Activated CD4-positive, alpha-beta T cell treated with anti-CD3 and anti-CD28 coated beads, Interleukin-2, amount 10 ng/mL, durations not matched to agents 24 days and 14 days (primary cell): ENCODE measurements around the gene KRTCAP2. TPM values are rescaled to one million over a fixed set of nuclear protein-coding genes. Genes with fewer than 3 reads are reported as not detected.
A peak's percentile ranks its signal among the peaks of the same experiment; 100 is the strongest.
"Not testable (repeated sequence)": the region's sequence is repeated elsewhere in the genome, so short reads cannot be mapped to it uniquely, and the experiment has no call there.

Experiments used
- DNase-seq: peaks from one replicate; pipeline ENCODE4 v3.0.0; 2022
- H3K27ac Mint-ChIP-seq: one replicate; pipeline ENCODE4 v1.8.0; 2022; ENCODE audit warnings: mild to moderate bottlenecking, mixed read lengths
- H3K27me3 Mint-ChIP-seq: one replicate; pipeline ENCODE4 v1.8.0; 2022; ENCODE audit warnings: mixed read lengths
- H3K36me3 Mint-ChIP-seq: one replicate; pipeline ENCODE4 v1.8.0; 2022; ENCODE audit warnings: low read depth, mild to moderate bottlenecking, mixed read lengths
- H3K4me1 Mint-ChIP-seq: one replicate; pipeline ENCODE4 v1.8.0; 2021; ENCODE audit warnings: mixed read lengths
- H3K4me3 Mint-ChIP-seq: one replicate; pipeline ENCODE4 v1.8.0; 2022; ENCODE audit warnings: mild to moderate bottlenecking, moderate library complexity, mixed read lengths
- H3K9me3 Mint-ChIP-seq: one replicate; pipeline ENCODE4 v1.8.0; 2021; ENCODE audit warnings: mixed read lengths
- intact Hi-C: fragments of 100-400 bp; cut with micrococcal nuclease; formaldehyde crosslinking; loops from one replicate; pipeline ENCODE4 v1.15.1; 2023
- total RNA-seq: library from RNA; stranded (reverse); gene quantifications from 2 replicates; pipeline ENCODE4 v1.2.3, GENCODE V29; 2022

KRTCAP2 gene
- total RNA-seq = 244 and 245 TPM in 2 replicates

DNA sequence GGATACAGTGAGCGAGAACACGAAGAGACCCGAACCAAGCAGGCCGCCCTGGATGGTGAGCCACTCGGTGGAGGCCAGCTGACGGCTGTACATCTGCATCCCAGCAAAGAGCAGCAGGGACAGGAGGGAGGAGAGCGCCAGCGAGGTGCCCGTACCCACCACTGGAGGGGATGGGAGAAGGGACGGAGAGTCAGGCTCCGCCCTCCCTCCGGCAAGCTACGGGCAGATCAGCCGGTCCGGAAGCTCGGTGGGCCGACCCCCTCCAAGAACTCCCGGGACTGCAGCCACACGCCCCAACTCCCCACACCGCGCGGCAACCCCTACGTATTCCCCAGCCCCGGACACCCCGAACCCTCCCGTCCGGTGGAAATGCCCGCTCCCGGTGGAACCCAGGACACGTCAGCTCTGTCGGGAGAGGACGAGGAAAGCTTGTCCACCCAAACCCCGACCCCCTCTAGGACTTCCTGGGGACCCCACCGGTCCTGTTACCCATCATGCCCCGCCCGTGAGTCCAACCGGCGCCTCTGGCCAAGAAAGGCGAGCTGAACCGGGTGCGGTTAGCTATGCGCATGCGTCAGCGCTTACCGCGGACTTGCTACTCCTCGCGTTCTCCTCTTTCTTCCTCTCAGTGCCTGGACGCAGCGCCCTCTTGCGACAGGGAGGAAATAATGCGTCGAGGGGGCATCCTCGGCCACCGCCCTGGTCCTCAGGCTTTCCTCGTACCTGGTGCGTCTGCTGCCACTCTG, at the start of gene KRTCAP2:
Gene KRTCAP2, minus strand, starts transcription at position 573 of the 746 bp plus-strand sequence. Its CDS starts 80 bp downstream, at position 493.
- H3K4me1 Mint-ChIP-seq = peaks cover 51% of the 10 kb centered on the region

DNA sequence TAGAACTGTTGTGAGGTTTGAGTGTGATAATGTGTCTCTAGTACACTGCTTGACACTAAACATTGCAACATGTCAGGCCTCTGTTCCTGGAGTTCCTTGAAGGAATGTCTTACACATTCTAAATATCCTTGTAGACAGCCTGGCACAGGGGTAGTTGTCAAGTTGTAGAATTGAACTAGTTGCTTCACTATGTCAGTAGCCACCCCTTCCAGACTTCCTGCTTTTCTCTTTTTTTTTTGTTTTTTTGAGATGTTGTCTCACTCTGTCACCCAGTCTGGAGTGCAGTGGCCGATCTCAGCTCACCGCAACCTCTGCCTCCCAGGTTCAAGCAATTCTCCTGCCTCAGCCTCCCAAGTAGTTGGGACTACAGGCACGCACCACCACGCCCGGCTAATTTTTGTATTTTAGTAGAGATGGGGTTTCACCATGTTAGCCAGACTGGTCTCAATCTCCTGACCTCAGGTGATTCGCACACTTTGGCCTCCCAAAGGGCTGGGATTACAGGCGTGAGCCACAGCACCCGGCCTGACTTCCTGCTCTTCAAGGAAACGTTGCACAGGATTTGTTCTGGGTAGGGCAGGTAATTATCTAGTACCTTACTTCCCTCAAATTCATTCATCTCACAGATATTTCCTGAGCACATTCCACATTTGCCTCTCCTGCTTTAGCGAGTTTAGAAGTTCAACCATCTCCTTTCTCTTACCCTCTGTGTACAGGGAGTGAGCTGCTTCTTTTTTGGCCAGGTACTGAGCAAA, 47.3 kb upstream of the KRTCAP2 start:
- Mint-ChIP-seq H3K27ac (peak overlapping the region; percentile 20), H3K36me3 (peaks cover 12% of the 10 kb centered on the region), H3K4me1 (peaks cover 23% of the 10 kb centered on the region)
- H3K4me3 Mint-ChIP-seq, DNase-seq, intact Hi-C loops, H3K9me3 Mint-ChIP-seq, H3K27me3 Mint-ChIP-seq: not testable (repeated sequence)

More for the DNA sequence above, at the start of gene KRTCAP2:
- H3K27me3 Mint-ChIP-seq = peaks cover 6% of the 10 kb centered on the region
- peak within 1 kb of the TSS; percentile 99 for H3K4me3 Mint-ChIP-seq
- H3K27ac Mint-ChIP-seq = peak within 1 kb of the TSS; percentile 99
- DNase-seq = peak; percentile 98
- H3K36me3 Mint-ChIP-seq = peaks cover 39% of the 10 kb centered on the region
- no peaks in the 10 kb centered on the region for H3K9me3 Mint-ChIP-seq
- intact Hi-C loops = loop anchor here (1.0 to 5.0 kb wide), 5 partner anchors 21 to 190 kb away; partner anchors contain the start of genes DPM3, FLAD1 and RUSC1

DNA sequence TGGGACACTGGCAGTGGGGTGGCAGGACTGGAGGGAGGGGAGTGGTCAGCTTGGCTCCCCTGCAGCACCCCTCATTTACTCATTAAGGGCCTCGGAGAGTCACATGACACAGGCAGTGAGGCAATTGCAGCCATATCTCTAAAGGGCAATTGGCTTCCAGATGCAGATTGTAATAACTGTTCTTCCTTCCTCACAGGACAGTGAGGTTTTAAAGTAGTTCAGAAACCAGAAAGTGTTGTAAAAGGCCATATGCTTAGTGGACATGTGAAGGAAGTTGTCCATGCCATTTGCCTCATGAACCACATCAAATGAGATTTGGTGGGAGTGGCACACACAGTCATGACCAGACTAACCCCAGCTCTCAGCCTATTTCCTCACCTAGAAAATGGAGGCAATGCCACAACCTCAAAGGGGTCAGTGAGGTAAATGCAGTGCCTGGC, 46.5 kb upstream of the KRTCAP2 start:
- peak overlapping the region; percentile 51 for H3K4me3 Mint-ChIP-seq
- intact Hi-C loops = loop anchor here (1.0 to 2.0 kb wide), 2 partner anchors 8 to 21 kb away; a partner anchor contains a TSS
- DNase-seq = peak; percentile 72
- H3K27ac Mint-ChIP-seq = peak overlapping the region; percentile 85
- H3K4me1 Mint-ChIP-seq = peaks cover 26% of the 10 kb centered on the region
- no peaks in the 10 kb centered on the region for H3K9me3 Mint-ChIP-seq
- no peaks in the 10 kb centered on the region for H3K27me3 Mint-ChIP-seq
- H3K36me3 Mint-ChIP-seq = peaks cover 15% of the 10 kb centered on the region

DNA sequence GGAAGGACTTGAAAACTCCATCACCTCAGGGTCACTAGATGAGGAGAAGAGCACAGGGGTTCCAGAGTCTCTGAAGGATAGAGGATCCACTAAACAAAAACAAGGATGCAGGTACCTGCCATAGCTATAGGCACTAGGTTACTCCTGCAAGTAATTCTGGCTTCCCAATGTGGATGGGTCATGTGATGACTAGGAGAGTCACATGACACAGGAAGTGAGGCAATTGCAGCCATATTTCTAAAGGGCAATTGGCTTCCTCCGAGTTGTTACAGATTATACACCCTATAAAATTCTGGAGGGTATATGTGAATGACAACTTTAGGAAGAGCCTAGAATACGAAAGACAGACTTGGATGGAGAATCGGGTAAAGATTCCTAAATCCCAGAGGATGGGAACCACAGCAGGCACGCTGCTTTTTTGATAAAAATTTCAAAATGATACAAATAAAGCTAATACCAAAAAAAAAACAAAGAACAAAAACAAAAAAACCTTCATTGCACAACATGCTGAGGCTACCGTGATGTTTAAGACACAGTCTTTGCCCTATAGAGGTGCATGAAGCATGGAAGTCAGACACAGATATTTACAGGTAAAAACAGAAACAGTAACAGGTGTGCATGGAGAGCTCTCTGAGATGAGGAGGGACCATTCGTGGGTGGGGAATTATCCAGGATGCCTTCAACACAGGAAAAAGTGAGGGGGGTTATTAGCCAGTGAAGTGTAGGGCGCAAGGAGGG, 45.9 kb upstream of the KRTCAP2 start:
- H3K36me3 Mint-ChIP-seq = peaks cover 11% of the 10 kb centered on the region
- H3K27ac Mint-ChIP-seq = peak overlapping the region; percentile 85
- no peaks in the 10 kb centered on the region for H3K9me3 Mint-ChIP-seq
- H3K4me3 Mint-ChIP-seq = peak overlapping the region; percentile 51
- H3K4me1 Mint-ChIP-seq = peaks cover 24% of the 10 kb centered on the region
- peak; percentile 84 for DNase-seq
- no peaks in the 10 kb centered on the region for H3K27me3 Mint-ChIP-seq
- intact Hi-C loops = loop anchor here (1.0 to 2.0 kb wide), 2 partner anchors 8 to 22 kb away; a partner anchor contains a TSS

DNA sequence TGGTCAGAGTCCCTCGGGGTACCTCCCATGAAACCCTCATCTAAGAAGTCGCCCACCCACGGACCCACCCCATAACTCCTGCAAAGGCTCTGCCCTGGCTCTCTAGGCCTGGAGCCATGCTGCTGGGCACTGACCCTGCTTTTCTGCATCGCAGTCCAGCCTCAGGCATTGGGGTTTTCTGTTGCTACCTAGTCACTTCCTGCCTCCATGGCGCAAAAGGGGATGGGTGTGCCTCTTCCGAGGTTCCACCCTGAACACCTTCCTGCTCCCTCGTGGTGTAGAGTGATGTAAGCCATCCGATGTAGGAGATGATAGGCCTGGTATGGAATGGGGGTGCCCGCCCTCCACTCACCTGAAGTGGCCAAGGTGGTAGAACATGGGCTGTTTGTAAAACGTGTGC, 41.6 kb upstream of the KRTCAP2 start:
- H3K9me3 Mint-ChIP-seq, DNase-seq, H3K27me3 Mint-ChIP-seq, intact Hi-C loops, H3K4me3 Mint-ChIP-seq: not testable (repeated sequence)
- Mint-ChIP-seq H3K27ac (peak overlapping the region; percentile 68), H3K4me1 (peaks cover 24% of the 10 kb centered on the region), H3K36me3 (peaks cover 15% of the 10 kb centered on the region)

DNA sequence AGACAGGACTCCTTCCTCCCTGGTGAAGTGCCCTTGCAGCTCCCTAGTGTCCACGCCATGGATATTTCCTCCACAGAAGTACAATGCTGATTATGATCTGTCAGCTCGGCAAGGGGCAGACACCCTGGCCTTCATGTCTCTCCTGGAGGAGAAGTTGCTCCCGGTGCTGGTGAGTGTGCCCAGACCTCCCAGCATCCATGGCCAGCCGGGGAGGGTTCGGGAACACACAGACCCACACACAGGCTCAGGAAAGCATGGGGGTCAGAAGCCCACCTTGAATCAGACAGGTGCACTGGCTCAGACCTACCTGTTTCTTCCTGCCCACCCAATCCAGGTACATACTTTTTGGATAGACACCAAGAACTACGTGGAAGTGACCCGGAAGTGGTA, 38.9 kb upstream of the KRTCAP2 start:
- H3K9me3 Mint-ChIP-seq, DNase-seq, H3K27me3 Mint-ChIP-seq, H3K27ac Mint-ChIP-seq, H3K4me3 Mint-ChIP-seq, intact Hi-C loops: not testable (repeated sequence)
- Mint-ChIP-seq H3K4me1 (peaks cover 26% of the 10 kb centered on the region), H3K36me3 (peaks cover 12% of the 10 kb centered on the region)

DNA sequence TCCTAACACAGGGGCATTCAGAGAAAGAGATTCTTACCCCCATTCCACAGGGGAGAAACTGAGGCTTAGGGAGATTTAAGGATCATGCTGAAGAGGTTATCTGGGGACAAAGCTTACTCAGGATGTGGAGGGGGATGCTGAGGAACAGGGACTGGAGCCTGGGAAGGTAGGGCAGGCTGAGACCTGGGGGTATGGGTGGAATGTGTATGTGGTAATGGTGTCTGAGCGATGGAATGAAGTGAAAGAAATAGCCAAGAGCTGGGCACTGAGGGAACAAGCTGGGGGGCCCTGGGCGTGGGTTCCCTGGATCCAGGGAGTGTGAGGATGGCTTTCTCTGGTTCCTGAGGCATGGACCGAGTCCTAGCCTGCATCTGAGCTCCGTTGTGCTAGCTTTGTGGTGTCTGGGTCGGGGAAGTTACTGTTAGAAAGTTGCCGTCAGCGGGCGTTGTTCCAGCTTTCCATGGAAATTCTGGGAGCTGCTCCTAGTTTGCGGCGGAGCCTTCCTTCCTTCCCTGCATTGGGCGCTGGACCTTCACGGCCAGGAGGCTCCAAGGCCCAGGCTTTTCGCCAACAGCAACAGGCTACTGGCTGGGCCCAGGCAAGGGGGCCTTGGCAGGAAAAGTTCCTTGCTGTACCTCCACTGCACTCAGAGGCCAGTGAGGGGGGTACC, 38.4 kb upstream of the KRTCAP2 start:
- Mint-ChIP-seq H3K36me3 (peaks cover 12% of the 10 kb centered on the region), H3K4me1 (peaks cover 30% of the 10 kb centered on the region)
- DNase-seq, H3K27me3 Mint-ChIP-seq, H3K4me3 Mint-ChIP-seq, H3K27ac Mint-ChIP-seq, intact Hi-C loops, H3K9me3 Mint-ChIP-seq: not testable (repeated sequence)

DNA sequence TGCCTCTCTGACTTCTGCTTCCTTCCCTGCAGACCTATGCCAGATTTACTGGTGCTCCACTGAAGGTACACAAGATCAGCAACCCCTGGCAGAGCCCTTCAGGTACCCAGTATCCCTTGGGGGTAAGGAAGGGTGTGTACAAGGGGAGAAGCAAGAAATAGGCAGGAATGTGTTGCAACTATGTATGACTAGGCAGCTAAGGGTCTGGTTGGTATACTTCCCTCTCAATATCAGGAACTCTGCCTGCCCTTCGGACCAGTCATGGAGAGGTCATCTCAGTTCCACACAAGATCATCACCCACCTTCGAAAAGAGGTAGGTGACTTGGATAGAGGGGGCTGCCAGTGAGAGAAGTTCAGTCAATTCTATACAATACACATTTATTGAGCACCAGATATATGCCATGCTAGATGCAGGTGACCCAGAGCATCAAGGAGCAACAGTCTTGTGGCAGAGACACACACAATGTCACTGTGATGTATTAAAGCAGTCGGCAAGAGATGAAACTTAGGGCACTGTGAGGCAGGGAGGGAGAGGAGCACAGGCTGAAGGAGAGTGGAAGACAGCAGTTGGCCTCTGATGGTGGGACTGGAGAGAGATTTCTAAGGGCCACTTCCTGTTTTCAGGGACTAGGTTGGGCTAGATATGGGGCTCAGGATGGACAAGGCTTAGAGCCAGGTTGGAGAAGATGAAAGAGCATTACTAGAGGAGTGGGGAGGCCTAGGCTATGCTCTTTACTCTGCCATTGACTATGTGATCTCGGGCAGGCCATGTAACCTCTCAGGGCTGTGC, 37.4 kb upstream of the KRTCAP2 start:
- H3K36me3 Mint-ChIP-seq = peaks cover 11% of the 10 kb centered on the region
- H3K9me3 Mint-ChIP-seq = no peaks in the 10 kb centered on the region
- intact Hi-C loops = no loop called here

DNA sequence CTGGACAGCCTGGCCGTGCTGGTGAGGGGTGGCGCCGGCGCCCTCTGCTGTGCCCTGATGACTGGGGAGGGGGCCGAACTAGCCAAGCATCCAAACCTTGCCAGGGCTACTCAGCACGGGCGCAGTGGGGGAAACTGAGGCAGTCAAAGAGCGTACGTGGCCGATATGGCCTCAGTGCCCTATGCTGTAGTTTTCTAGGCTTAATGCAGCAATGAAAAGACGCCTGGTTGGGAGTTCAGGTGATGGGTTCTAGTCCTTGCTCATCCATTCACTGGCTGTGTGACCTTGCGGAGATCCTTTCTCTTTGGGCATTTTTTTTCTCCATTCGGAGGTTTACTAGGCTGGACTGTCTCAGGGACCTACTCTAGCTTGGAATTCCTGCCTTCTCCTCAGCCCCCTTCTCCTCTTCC, 36.2 kb upstream of the KRTCAP2 start:
- H3K36me3 Mint-ChIP-seq = peaks cover 4% of the 10 kb centered on the region
- peak overlapping the region; percentile 95 for H3K4me3 Mint-ChIP-seq
- H3K9me3 Mint-ChIP-seq = no peaks in the 10 kb centered on the region
- H3K27ac Mint-ChIP-seq = peak overlapping the region; percentile 93
- peaks cover 26% of the 10 kb centered on the region for H3K4me1 Mint-ChIP-seq
- no peak for DNase-seq
- no peaks in the 10 kb centered on the region for H3K27me3 Mint-ChIP-seq
- intact Hi-C loops = loop anchor here (1.0 to 5.0 kb wide), 4 partner anchors 15 to 113 kb away; partner anchors contain the start of genes RUSC1 and SCAMP3

More for the DNA sequence above, 37.4 kb upstream of the KRTCAP2 start:
- DNase-seq = no peak
- Mint-ChIP-seq H3K27me3 (no peaks in the 10 kb centered on the region), H3K4me3 (peak overlapping the region; percentile 42), H3K4me1 (peaks cover 30% of the 10 kb centered on the region), H3K27ac (peak overlapping the region; percentile 34)

DNA sequence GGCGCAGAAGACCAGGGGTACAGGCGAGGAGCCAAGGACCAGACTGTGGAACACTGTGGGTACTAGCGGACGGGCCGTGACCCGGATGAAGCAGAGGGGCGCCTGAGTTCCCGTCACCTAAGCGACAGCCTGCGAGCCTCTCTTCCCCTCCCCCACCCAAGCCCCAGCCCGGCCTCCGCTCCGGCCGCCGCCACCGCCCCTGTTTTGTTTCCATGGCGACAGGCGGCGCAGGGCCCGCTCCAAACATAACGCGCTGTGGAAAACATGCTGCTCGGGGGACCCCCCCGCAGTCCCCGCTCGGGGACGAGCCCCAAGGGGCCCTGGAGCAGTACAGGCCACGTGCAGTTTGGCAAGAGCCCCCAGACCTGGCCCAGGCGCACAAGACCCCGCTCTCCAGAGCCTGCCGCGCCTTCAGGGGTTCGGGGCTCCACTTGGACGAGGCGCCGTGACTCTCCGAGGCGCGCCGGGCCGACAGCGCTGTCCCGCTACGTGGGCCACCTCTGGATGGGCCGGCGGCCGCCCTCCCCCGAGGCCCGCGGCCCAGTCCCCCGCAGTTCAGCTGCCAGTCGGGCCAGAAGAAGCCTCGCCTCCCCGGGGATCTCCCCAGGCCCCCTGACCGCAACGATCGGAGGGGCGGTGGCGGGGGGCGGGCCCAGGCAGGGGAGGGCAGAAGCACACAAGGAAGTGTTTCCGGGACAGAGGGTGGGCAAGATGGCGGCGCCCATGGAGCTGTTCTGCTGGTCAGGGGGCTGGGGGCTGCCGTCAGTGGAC, 35.6 kb upstream of the KRTCAP2 start, which contains the start of gene MTX1:
Gene MTX1, plus strand, starts transcription at position 155 of the 771 bp plus-strand sequence. Its CDS starts 110 bp downstream, at position 265.
- Mint-ChIP-seq H3K27me3 (no peaks in the 10 kb centered on the region), H3K4me3 (peak within 1 kb of the TSS; percentile 95)
- intact Hi-C loops = loop anchor here (1.0 to 5.0 kb wide), 5 partner anchors 14 to 114 kb away; partner anchors contain the start of genes RUSC1 and SCAMP3

DNA sequence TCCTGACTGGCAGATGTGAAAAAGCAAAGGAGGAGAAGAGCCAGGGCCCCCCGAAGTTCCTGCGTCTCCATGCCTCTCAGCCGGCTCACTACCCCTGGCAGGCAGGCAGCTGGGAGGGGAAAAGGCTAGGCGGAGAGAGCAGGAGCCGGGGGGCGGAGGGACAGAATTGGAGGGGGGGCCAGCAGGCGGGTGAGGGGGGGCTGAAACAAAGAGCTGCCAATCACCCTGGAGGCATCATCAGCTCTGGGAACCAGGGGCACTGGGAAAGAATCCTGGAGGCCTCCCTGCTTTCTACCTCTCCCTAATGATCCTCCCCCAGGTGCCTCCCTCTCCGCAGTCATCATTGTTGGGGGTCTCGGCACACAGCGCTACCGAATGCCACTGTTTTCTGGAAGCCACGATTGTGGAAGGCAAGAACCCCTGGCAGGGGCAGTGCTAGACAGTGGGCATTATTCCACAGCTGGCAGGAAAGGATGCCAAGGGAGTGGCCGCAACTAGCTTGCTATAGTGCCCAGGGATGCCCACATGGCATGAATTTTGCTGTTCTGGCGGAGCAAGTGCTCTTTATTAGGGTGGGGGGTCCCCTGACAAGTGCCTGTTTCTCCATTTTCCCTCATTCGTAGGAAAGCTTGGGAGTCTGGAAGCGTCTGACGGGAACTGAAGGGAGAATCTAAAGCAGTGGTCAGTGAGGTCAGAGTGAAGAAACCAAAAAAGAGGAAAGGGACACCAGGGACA, 34.9 kb upstream of the KRTCAP2 start, which contains the start of gene THBS3:
Gene THBS3, minus strand, starts transcription at position 92 of the 735 bp plus-strand sequence. Its CDS starts 21 bp downstream, at position 71.
- no peak for DNase-seq
- H3K36me3 Mint-ChIP-seq = peaks cover 4% of the 10 kb centered on the region
- peaks cover 26% of the 10 kb centered on the region for H3K4me1 Mint-ChIP-seq
- peak within 1 kb of the TSS; percentile 95 for H3K4me3 Mint-ChIP-seq
- intact Hi-C loops = loop anchor here (1.0 to 5.0 kb wide), 5 partner anchors 18 to 385 kb away; partner anchors contain the start of genes RUSC1 and SCAMP3
- no peaks in the 10 kb centered on the region for H3K9me3 Mint-ChIP-seq
- H3K27ac Mint-ChIP-seq = peak within 1 kb of the TSS; percentile 93
- H3K27me3 Mint-ChIP-seq = no peaks in the 10 kb centered on the region

More for the DNA sequence above, 35.6 kb upstream of the KRTCAP2 start, which contains the start of gene MTX1:
- Mint-ChIP-seq H3K36me3 (peaks cover 4% of the 10 kb centered on the region), H3K27ac (peak within 1 kb of the TSS; percentile 93), H3K4me1 (peaks cover 26% of the 10 kb centered on the region), H3K9me3 (no peaks in the 10 kb centered on the region)
- peak; percentile 97 for DNase-seq
